WTC11 (cell line): ENCODE data around the gene BZW1. TPM values are rescaled to one million over a fixed set of nuclear protein-coding genes. Genes with fewer than 3 reads are reported as not detected.

Experiments used
- AR ChIP-seq: fragments of 250-450 bp; sonication (Bioruptor Pico); IDR thresholded peaks from 2 replicates; pipeline ENCODE4 v1.9.0; 2021; ENCODE audit warnings: mild to moderate bottlenecking
- GTF2I ChIP-seq: fragments of 250-450 bp; sonication (Bioruptor Pico); conservative IDR thresholded peaks from 2 replicates; pipeline ENCODE4 v1.4.0; 2021; ENCODE audit warnings: mild to moderate bottlenecking
- HMGA2 ChIP-seq: fragments of 250-450 bp; sonication (Bioruptor Pico); IDR thresholded peaks from 2 replicates; pipeline ENCODE4 v1.4.0; 2021; ENCODE audit warnings: mild to moderate bottlenecking, moderate library complexity
- KAT7 ChIP-seq: sonication (generic); formaldehyde crosslinking; IDR thresholded peaks from 2 replicates; pipeline ENCODE4 v1.8.1; 2023; ENCODE audit warnings: missing genetic modification reagents, mild to moderate bottlenecking, borderline replicate concordance
- NFE2L1 ChIP-seq: sonication (generic); formaldehyde crosslinking; IDR thresholded peaks from 2 replicates; pipeline ENCODE4 v1.8.1; 2023; ENCODE audit warnings: missing genetic modification reagents
- NFYB ChIP-seq: sonication (generic); formaldehyde crosslinking; conservative IDR thresholded peaks from 2 replicates; pipeline ENCODE4 v1.8.0; 2022; ENCODE audit warnings: low read depth, missing genetic modification reagents
- PRRX2 ChIP-seq: fragments of 250-450 bp; sonication (Bioruptor Pico); IDR thresholded peaks from 2 replicates; pipeline ENCODE4 v1.8.0; 2021; ENCODE audit warnings: mild to moderate bottlenecking
- RORB ChIP-seq: fragments of 250-450 bp; sonication (Bioruptor Pico); IDR thresholded peaks from 2 replicates; pipeline ENCODE4 v1.9.0; 2021; ENCODE audit warnings: mild to moderate bottlenecking
- SMAD3 ChIP-seq: sonication (generic); formaldehyde crosslinking; IDR thresholded peaks from 2 replicates; pipeline ENCODE4 v1.8.0; 2022; ENCODE audit warnings: missing genetic modification reagents, mild to moderate bottlenecking, borderline replicate concordance
- TP53 ChIP-seq: sonication (generic); formaldehyde crosslinking; IDR thresholded peaks from 2 replicates; pipeline ENCODE4 v1.8.1; 2023; ENCODE audit warnings: mild to moderate bottlenecking, missing genetic modification reagents
- ZBTB21 ChIP-seq: sonication (generic); formaldehyde crosslinking; IDR thresholded peaks from 2 replicates; pipeline ENCODE4 v1.8.1; 2023; ENCODE audit warnings: mild to moderate bottlenecking, missing genetic modification reagents, borderline replicate concordance
- ZMAT4 ChIP-seq: fragments of 250-450 bp; sonication (Bioruptor Pico); IDR thresholded peaks from 2 replicates; pipeline ENCODE4 v1.9.0; 2021; ENCODE audit warnings: mild to moderate bottlenecking
- ZNF121 ChIP-seq: sonication (generic); formaldehyde crosslinking; IDR thresholded peaks from 2 replicates; pipeline ENCODE4 v1.8.0; 2023; ENCODE audit warnings: missing genetic modification reagents
- ZNF232 ChIP-seq: sonication (generic); formaldehyde crosslinking; IDR thresholded peaks from 2 replicates; pipeline ENCODE4 v1.8.0; 2022; ENCODE audit warnings: mild to moderate bottlenecking, missing genetic modification reagents
- ZNF396 ChIP-seq: fragments of 250-450 bp; sonication (Bioruptor Pico); IDR thresholded peaks from 2 replicates; pipeline ENCODE4 v1.8.0; 2021; ENCODE audit warnings: mild to moderate bottlenecking, moderate library complexity, borderline replicate concordance
- total RNA-seq: library from RNA; stranded (reverse); gene quantifications from 3 replicates; pipeline ENCODE4 v1.2.3, GENCODE V29; 2021
- TF ChIP-seq, protein P1 (sequence below): sonication (generic); formaldehyde crosslinking; IDR thresholded peaks from 2 replicates; pipeline ENCODE4 v1.8.0; 2022; ENCODE audit warnings: mild to moderate bottlenecking, missing genetic modification reagents
- TF ChIP-seq, protein P2 (sequence below): fragments of 250-450 bp; sonication (Bioruptor Pico); IDR thresholded peaks from 2 replicates; pipeline ENCODE4 v1.9.0; 2021; ENCODE audit warnings: mild to moderate bottlenecking, borderline replicate concordance
- TF ChIP-seq, protein P3 (sequence below): sonication (generic); formaldehyde crosslinking; IDR thresholded peaks from 2 replicates; pipeline ENCODE4 v1.8.1; 2022; ENCODE audit warnings: low read depth, missing genetic modification reagents, borderline replicate concordance
- TF ChIP-seq, protein P4 (sequence below): sonication (generic); formaldehyde crosslinking; IDR thresholded peaks from 2 replicates; pipeline ENCODE4 v1.8.0; 2022; ENCODE audit warnings: missing genetic modification reagents
- TF ChIP-seq, protein P5 (sequence below): sonication (generic); formaldehyde crosslinking; IDR thresholded peaks from 2 replicates; pipeline ENCODE4 v1.8.1; 2023; ENCODE audit warnings: mild to moderate bottlenecking, missing genetic modification reagents
- TF ChIP-seq, protein P6 (sequence below): sonication (generic); formaldehyde crosslinking; IDR thresholded peaks from 2 replicates; pipeline ENCODE4 v1.8.1; 2023; ENCODE audit warnings: mild to moderate bottlenecking, missing genetic modification reagents, moderate library complexity

BZW1 gene
- total RNA-seq, 1 experiment from 2014 or later: 255 TPM

GRCh38 chr2:200811333-200812121 is at the start of gene BZW1 (continued):
- TF ChIP-seq, protein P1, sequence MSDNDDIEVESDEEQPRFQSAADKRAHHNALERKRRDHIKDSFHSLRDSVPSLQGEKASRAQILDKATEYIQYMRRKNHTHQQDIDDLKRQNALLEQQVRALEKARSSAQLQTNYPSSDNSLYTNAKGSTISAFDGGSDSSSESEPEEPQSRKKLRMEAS (CRISPR knock-in tag): peak; percentile 63
- TF ChIP-seq, protein P2, sequence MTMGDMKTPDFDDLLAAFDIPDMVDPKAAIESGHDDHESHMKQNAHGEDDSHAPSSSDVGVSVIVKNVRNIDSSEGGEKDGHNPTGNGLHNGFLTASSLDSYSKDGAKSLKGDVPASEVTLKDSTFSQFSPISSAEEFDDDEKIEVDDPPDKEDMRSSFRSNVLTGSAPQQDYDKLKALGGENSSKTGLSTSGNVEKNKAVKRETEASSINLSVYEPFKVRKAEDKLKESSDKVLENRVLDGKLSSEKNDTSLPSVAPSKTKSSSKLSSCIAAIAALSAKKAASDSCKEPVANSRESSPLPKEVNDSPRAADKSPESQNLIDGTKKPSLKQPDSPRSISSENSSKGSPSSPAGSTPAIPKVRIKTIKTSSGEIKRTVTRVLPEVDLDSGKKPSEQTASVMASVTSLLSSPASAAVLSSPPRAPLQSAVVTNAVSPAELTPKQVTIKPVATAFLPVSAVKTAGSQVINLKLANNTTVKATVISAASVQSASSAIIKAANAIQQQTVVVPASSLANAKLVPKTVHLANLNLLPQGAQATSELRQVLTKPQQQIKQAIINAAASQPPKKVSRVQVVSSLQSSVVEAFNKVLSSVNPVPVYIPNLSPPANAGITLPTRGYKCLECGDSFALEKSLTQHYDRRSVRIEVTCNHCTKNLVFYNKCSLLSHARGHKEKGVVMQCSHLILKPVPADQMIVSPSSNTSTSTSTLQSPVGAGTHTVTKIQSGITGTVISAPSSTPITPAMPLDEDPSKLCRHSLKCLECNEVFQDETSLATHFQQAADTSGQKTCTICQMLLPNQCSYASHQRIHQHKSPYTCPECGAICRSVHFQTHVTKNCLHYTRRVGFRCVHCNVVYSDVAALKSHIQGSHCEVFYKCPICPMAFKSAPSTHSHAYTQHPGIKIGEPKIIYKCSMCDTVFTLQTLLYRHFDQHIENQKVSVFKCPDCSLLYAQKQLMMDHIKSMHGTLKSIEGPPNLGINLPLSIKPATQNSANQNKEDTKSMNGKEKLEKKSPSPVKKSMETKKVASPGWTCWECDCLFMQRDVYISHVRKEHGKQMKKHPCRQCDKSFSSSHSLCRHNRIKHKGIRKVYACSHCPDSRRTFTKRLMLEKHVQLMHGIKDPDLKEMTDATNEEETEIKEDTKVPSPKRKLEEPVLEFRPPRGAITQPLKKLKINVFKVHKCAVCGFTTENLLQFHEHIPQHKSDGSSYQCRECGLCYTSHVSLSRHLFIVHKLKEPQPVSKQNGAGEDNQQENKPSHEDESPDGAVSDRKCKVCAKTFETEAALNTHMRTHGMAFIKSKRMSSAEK (CRISPR knock-in tag): no peak
- TF ChIP-seq, protein P3, sequence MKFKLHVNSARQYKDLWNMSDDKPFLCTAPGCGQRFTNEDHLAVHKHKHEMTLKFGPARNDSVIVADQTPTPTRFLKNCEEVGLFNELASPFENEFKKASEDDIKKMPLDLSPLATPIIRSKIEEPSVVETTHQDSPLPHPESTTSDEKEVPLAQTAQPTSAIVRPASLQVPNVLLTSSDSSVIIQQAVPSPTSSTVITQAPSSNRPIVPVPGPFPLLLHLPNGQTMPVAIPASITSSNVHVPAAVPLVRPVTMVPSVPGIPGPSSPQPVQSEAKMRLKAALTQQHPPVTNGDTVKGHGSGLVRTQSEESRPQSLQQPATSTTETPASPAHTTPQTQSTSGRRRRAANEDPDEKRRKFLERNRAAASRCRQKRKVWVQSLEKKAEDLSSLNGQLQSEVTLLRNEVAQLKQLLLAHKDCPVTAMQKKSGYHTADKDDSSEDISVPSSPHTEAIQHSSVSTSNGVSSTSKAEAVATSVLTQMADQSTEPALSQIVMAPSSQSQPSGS (CRISPR knock-in tag): 0 out of 2 replicates have a peak, but pooled peaks have one; percentile 52
- no peak for TF ChIP-seq ZNF396 (CRISPR knock-in tag)
- TF ChIP-seq, protein P4, sequence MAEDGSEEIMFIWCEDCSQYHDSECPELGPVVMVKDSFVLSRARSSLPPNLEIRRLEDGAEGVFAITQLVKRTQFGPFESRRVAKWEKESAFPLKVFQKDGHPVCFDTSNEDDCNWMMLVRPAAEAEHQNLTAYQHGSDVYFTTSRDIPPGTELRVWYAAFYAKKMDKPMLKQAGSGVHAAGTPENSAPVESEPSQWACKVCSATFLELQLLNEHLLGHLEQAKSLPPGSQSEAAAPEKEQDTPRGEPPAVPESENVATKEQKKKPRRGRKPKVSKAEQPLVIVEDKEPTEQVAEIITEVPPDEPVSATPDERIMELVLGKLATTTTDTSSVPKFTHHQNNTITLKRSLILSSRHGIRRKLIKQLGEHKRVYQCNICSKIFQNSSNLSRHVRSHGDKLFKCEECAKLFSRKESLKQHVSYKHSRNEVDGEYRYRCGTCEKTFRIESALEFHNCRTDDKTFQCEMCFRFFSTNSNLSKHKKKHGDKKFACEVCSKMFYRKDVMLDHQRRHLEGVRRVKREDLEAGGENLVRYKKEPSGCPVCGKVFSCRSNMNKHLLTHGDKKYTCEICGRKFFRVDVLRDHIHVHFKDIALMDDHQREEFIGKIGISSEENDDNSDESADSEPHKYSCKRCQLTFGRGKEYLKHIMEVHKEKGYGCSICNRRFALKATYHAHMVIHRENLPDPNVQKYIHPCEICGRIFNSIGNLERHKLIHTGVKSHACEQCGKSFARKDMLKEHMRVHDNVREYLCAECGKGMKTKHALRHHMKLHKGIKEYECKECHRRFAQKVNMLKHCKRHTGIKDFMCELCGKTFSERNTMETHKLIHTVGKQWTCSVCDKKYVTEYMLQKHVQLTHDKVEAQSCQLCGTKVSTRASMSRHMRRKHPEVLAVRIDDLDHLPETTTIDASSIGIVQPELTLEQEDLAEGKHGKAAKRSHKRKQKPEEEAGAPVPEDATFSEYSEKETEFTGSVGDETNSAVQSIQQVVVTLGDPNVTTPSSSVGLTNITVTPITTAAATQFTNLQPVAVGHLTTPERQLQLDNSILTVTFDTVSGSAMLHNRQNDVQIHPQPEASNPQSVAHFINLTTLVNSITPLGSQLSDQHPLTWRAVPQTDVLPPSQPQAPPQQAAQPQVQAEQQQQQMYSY (CRISPR knock-in tag): no peak
- TF ChIP-seq SMAD3 (CRISPR knock-in tag): no peak
- TF ChIP-seq, protein P5, sequence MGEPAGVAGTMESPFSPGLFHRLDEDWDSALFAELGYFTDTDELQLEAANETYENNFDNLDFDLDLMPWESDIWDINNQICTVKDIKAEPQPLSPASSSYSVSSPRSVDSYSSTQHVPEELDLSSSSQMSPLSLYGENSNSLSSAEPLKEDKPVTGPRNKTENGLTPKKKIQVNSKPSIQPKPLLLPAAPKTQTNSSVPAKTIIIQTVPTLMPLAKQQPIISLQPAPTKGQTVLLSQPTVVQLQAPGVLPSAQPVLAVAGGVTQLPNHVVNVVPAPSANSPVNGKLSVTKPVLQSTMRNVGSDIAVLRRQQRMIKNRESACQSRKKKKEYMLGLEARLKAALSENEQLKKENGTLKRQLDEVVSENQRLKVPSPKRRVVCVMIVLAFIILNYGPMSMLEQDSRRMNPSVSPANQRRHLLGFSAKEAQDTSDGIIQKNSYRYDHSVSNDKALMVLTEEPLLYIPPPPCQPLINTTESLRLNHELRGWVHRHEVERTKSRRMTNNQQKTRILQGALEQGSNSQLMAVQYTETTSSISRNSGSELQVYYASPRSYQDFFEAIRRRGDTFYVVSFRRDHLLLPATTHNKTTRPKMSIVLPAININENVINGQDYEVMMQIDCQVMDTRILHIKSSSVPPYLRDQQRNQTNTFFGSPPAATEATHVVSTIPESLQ (CRISPR knock-in tag): no peak
- TF ChIP-seq, protein P6, sequence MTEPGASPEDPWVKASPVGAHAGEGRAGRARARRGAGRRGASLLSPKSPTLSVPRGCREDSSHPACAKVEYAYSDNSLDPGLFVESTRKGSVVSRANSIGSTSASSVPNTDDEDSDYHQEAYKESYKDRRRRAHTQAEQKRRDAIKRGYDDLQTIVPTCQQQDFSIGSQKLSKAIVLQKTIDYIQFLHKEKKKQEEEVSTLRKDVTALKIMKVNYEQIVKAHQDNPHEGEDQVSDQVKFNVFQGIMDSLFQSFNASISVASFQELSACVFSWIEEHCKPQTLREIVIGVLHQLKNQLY (CRISPR knock-in tag): no peak
- no peak for TF ChIP-seq GTF2I (CRISPR knock-in tag)
- no peak for TF ChIP-seq ZMAT4 (CRISPR knock-in tag)
- no peak for TF ChIP-seq PRRX2
- TF ChIP-seq NFYB (CRISPR knock-in tag): peak; percentile 33; the same call in 1 of the 2 replicates
- no peak for TF ChIP-seq ZBTB21 (CRISPR knock-in tag)
- TF ChIP-seq ZNF232 (CRISPR knock-in tag): peak; percentile 15; the same call in 1 of the 2 replicates
- no peak for TF ChIP-seq AR (CRISPR knock-in tag)
- TF ChIP-seq HMGA2 (CRISPR knock-in tag): no peak
- TF ChIP-seq NFE2L1 (CRISPR knock-in tag): 0 out of 2 replicates have a peak, but pooled peaks have one; percentile 74
- TF ChIP-seq ZNF121: no peak
- TF ChIP-seq KAT7: no peak
- TF ChIP-seq TP53: peak; percentile 71; the same call in 1 of the 2 replicates
- TF ChIP-seq RORB (CRISPR knock-in tag): no peak
